Cardiac fibroblast (primary cell): Measurements from ENCODE around the gene HDAC4.

Experiments used
- DNase-seq, 2 donors: peaks; one replicate each; pipeline versions ENCODE4 v3.0.0 to v3.0.0-alpha.2; 2010; ENCODE audit warnings: low read depth in 2 of 2
- H3K4me3 ChIP-seq, 2 donors: replicated peaks in 1 of 2; 1 replicate in 1 of 2; 2 replicates in 1 of 2; pipeline ENCODE4 v1.5.1; 2011; ENCODE audit warnings: low read depth in 2 of 2, low read length in 2 of 2, mild to moderate bottlenecking in 2 of 2, moderate library complexity in 1 of 2
- CTCF ChIP-seq: IDR thresholded peaks from one replicate; pipeline ENCODE4 v1.5.1; 2011; ENCODE audit warnings: low read depth, mild to moderate bottlenecking, low read length, inconsistent platforms

The HDAC4 gene

DNA sequence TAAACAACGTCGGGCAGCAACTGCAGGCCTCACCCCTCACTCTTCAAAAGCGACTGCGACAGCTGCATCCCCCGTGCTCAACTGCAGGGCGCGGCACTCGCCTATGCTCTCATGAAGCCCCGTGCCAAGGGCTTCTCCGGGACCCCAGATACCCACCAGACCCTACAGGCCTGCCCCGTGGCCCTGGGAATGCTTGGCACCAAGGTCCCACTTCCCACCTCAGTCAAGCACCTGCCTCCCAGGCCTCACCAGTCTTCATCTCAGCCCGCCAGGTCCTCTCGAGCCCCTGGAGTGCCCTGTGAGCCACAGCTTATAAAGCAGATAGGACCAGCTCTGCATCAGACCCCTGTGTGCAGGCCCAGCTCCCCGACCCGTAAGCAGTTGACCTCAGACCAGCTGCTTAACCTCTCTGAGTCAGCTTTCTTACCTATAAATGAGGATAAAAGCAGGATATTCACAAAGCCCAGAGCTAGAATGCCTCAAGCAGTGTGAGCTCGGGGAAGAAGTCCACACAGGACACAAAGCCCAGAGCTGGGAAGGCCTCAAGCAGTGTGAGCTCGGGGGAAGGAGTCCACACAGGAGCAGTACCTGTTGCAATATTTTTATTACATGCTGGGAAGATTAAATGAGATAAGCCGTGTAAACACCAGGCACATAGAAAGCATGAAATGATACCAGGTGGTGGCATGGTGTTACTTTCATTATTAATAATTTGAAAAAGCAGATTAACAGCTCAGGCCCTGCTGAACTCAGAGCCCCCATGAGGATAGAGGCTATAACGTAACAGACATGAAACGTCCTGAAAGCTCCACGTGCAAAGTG lies 96.9 kb downstream of the HDAC4 start:
- TF ChIP-seq CTCF, result no peak

GRCh38 chr2:239302808-239303557 lies 97.8 kb downstream of the HDAC4 start:
- no peak for TF ChIP-seq CTCF
- no peak overlapping the region for H3K4me3 ChIP-seq
- DNase-seq, result no peak

More for the DNA sequence above, 96.9 kb downstream of the HDAC4 start:
- no peak for DNase-seq
- H3K4me3 ChIP-seq, result no peak overlapping the region

DNA sequence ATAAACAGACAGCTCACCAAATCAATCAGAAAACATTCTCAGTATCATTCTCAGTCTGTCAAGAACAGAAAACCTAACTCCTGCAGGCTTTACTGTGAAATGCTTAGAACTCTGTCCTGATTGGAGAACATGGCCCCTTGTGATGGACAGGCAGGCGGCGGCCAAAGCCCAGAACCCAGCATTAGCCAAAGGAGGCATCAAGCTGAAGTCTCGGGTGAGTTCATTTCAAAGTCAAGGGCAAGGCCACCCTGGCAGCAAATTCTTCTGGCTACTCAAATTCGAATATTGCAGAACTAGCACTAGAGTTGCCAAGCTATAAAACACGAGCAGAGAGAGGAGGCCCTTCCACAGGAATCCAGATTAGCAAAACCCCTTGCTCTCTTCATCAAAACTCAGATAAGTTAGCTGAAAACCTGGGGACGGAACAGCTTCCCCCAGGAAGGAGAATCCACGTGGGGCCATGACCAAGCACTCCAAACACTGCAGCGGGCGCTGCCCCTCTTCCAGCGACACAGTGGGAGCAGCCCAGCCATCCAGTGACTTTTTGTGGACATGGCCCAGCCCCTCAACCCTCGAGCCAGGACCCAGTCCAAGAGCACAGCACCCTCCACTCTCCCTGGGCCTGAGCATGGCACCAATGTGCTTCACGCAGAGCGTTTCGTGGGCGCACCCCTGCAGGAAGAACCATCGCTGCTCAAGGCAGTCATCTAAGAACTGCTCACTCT lies 98.6 kb downstream of the HDAC4 start:
- no peak for TF ChIP-seq CTCF
- no peak overlapping the region for H3K4me3 ChIP-seq
- no peak for DNase-seq

DNA sequence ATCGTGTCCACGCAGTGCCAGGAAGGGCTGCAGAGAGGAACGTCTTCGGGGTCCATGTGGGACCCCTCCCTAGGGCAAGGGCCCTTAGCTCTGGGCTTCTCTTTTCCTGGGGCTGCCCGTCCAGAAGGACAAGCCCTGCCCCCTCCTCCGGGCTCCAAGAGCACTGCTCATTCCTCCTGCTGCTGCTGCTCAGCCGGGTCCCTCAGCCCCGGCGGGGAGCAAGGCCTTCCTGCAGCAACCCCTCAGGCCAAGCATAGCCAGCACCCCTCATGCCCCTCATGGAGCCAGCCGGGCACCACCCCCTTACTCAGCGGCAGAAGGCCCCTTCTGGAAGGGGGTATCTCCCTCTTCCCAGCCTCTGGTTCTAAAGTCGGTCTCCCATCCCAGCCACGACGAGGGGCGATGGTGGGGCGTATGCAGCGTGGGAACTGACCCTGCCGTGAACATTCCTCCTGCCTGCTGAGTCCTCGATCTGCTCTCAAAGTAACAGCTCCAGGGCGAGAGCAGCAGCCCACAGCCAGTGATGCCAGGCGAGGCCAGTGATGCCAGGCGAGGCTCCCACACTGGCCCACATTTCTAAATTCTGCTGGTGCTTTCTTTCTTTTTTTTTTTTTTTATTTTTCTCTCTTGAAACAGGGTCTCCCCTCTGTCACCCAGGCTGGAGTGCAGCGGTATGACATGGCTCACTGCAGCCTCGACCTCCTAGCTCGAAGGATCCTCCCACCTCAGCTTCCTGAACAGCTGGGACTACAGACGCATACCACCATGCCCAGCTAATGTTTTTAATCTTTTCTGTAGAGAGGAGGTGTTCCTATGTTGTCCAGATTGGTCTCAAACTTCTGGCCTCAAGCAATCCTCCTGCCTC lies 99.7 kb downstream of the HDAC4 start:
- DNase-seq, result no peak
- no peak for TF ChIP-seq CTCF
- H3K4me3 ChIP-seq, result peak overlapping the region in 1 of 2 donors; percentile 1

DNA sequence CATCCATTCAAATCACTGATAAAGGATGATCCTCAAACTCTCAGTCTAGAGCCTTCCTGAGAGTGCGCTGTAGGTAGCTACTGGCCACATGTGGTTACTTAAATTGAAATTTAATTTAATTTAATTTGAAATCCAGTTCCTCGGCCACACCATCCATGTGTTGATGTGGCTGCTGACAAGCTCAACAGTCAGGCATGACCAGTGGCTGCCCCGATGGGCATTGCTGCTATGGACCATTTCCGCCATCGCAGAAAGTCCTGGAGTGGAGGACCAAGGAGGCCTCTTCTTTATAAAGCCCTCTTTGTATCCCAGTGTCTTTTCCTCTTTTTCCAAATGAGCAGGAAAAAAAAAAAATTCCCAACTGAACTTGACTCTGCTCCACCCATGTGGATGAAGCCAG lies 100.6 kb downstream of the HDAC4 start:
- H3K4me3 ChIP-seq, result no peak overlapping the region
- no peak for TF ChIP-seq CTCF
- DNase-seq, result no peak

- no peak for DNase-seq
- no peak overlapping the region for H3K4me3 ChIP-seq
- no peak for TF ChIP-seq CTCF
Observed at GRCh38 chr2:239299218-239299939, 101.4 kb downstream of the HDAC4 start.
